Ovary (tissue), 3 donors: ENCODE data around the gene CLSTN1.

Experiments used
- POLR2A ChIP-seq: fragments of 450-650 bp; IDR thresholded peaks from one replicate; pipeline ENCODE4 v1.6.1; 2017; ENCODE audit warnings: antibody characterized with exemption, mild to moderate bottlenecking, moderate library complexity
- TF ChIP-seq, protein P1 (sequence below), 3 donors: fragments of 450-650 bp in 2 of 3; fragments of 200-600 bp in 1 of 3; IDR thresholded peaks; one replicate each; pipeline versions ENCODE4 v1.5.1 to v1.8.0; 2016 to 2022; ENCODE audit warnings: antibody characterized with exemption in 3 of 3, mild to moderate bottlenecking in 1 of 3
- donor health status: DM: no; HTN: no; CAD: no.

DNA sequence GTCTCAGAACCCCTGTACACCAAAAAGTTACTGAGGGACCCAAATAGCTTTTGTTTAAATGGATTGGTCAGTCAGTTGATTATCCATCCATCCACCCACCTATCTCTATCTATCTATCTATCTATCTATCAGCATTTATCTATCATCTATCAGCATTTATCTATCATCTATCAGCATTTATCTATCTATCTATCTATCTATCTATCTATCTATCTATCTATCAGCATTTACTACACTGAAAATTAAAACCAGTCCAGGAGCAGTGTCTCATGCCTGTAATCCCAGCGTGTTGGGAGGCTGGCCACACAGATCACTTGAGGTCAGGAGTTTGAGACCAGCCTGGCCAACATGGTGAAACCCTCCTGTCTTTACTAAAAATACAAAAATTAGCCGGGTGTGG is 47.1 kb downstream of the CLSTN1 start:
- TF ChIP-seq, protein P1, sequence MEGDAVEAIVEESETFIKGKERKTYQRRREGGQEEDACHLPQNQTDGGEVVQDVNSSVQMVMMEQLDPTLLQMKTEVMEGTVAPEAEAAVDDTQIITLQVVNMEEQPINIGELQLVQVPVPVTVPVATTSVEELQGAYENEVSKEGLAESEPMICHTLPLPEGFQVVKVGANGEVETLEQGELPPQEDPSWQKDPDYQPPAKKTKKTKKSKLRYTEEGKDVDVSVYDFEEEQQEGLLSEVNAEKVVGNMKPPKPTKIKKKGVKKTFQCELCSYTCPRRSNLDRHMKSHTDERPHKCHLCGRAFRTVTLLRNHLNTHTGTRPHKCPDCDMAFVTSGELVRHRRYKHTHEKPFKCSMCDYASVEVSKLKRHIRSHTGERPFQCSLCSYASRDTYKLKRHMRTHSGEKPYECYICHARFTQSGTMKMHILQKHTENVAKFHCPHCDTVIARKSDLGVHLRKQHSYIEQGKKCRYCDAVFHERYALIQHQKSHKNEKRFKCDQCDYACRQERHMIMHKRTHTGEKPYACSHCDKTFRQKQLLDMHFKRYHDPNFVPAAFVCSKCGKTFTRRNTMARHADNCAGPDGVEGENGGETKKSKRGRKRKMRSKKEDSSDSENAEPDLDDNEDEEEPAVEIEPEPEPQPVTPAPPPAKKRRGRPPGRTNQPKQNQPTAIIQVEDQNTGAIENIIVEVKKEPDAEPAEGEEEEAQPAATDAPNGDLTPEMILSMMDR (IDR thresholded peaks at IDR 0.05), result no peak
- no peak for TF ChIP-seq POLR2A
